ENCODE results near the gene IL18. TPM values are rescaled to one million over a fixed set of nuclear protein-coding genes. Genes with fewer than 3 reads are reported as not detected.

IL18 gene
- total RNA-seq, 1 donor from 2014 or later = not detected

- no peak overlapping the region for H3K4me3 Mint-ChIP-seq (ENCODE audit: unreplicated experiment)
- H3K9me3 Mint-ChIP-seq (ENCODE audit: unreplicated experiment) = no peaks in the 10 kb centered on the region
- no peaks in the 10 kb centered on the region for H3K36me3 Mint-ChIP-seq (ENCODE audit: unreplicated experiment)
- TF ChIP-seq, protein P1, sequence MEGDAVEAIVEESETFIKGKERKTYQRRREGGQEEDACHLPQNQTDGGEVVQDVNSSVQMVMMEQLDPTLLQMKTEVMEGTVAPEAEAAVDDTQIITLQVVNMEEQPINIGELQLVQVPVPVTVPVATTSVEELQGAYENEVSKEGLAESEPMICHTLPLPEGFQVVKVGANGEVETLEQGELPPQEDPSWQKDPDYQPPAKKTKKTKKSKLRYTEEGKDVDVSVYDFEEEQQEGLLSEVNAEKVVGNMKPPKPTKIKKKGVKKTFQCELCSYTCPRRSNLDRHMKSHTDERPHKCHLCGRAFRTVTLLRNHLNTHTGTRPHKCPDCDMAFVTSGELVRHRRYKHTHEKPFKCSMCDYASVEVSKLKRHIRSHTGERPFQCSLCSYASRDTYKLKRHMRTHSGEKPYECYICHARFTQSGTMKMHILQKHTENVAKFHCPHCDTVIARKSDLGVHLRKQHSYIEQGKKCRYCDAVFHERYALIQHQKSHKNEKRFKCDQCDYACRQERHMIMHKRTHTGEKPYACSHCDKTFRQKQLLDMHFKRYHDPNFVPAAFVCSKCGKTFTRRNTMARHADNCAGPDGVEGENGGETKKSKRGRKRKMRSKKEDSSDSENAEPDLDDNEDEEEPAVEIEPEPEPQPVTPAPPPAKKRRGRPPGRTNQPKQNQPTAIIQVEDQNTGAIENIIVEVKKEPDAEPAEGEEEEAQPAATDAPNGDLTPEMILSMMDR (IDR thresholded peaks at IDR 0.05; ENCODE audit: partially characterized antibody, unreplicated experiment) = no peak
- no peaks in the 10 kb centered on the region for H3K4me1 Mint-ChIP-seq (ENCODE audit: low read depth, unreplicated experiment)
- no peaks in the 10 kb centered on the region for H3K27me3 Mint-ChIP-seq (ENCODE audit: unreplicated experiment)
- no peak for DNase-seq
- no peak overlapping the region for H3K27ac Mint-ChIP-seq (ENCODE audit: unreplicated experiment)
Measured at GRCh38 chr11:112186304-112186703, 22.4 kb upstream of the IL18 start.

DNA sequence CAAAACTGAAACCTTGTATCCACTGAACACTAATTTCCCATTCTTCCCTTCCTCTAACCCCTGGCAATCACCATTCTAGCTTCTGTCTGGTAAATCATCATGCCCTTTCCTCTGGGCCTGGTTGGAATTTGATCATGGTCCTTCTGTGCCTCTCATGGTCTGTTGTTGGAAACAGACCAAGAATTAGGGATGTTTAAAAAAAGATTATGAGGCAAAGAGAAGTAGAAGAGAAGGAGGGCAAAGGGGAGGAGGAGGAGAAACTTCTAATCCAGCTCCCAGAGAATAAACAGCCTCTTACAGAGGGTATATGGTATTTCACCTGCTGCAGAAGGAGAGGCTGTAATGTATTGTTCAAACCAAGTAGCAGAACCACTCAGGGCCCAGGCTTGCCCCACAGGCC, 22.0 kb upstream of the IL18 start:
- Mint-ChIP-seq H3K27me3 (ENCODE audit: unreplicated experiment) (no peaks in the 10 kb centered on the region), H3K4me3 (ENCODE audit: unreplicated experiment) (no peak overlapping the region), H3K27ac (ENCODE audit: unreplicated experiment) (no peak overlapping the region), H3K4me1 (ENCODE audit: low read depth, unreplicated experiment) (no peaks in the 10 kb centered on the region), H3K36me3 (ENCODE audit: unreplicated experiment) (no peaks in the 10 kb centered on the region), H3K9me3 (ENCODE audit: unreplicated experiment) (peaks cover under 1% of the 10 kb centered on the region)
- DNase-seq = no peak
- TF ChIP-seq, protein P1 (IDR thresholded peaks at IDR 0.05; ENCODE audit: partially characterized antibody, unreplicated experiment) = no peak

DNA sequence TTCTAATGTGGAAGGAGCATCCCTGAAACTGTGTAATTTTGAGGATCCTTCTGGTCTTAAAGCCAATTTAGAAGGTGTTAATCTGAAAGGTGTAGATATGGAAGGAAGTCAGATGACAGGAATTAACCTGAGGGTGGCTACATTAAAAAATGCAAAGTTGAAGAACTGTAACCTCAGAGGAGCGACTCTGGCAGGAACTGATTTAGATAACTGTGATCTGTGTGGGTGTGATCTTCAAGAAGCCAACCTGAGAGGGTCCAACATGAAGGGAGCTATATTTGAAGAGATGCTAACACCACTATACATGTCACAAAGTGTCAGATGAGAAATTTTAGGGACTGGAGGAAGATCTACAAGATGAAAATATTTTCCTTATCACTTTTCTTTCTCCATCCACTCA, 19.0 kb upstream of the IL18 start:
- H3K36me3 Mint-ChIP-seq (ENCODE audit: unreplicated experiment) = no peaks in the 10 kb centered on the region

GRCh38 chr11:112179601-112180000, 15.7 kb upstream of the IL18 start:
- no peak overlapping the region for H3K27ac Mint-ChIP-seq (ENCODE audit: unreplicated experiment)
- DNase-seq = no peak
- H3K27me3 Mint-ChIP-seq (ENCODE audit: unreplicated experiment) = no peaks in the 10 kb centered on the region
- peaks cover 3% of the 10 kb centered on the region for H3K9me3 Mint-ChIP-seq (ENCODE audit: unreplicated experiment)
- H3K4me1 Mint-ChIP-seq (ENCODE audit: low read depth, unreplicated experiment) = no peaks in the 10 kb centered on the region
- TF ChIP-seq, protein P1 (IDR thresholded peaks at IDR 0.05; ENCODE audit: partially characterized antibody, unreplicated experiment) = no peak
- no peak overlapping the region for H3K4me3 Mint-ChIP-seq (ENCODE audit: unreplicated experiment)
- H3K36me3 Mint-ChIP-seq (ENCODE audit: unreplicated experiment) = no peaks in the 10 kb centered on the region

More for the DNA sequence above, 19.0 kb upstream of the IL18 start:
- H3K4me1 Mint-ChIP-seq (ENCODE audit: low read depth, unreplicated experiment) = no peaks in the 10 kb centered on the region
- no peaks in the 10 kb centered on the region for H3K27me3 Mint-ChIP-seq (ENCODE audit: unreplicated experiment)
- H3K4me3 Mint-ChIP-seq (ENCODE audit: unreplicated experiment) = no peak overlapping the region
- no peak overlapping the region for H3K27ac Mint-ChIP-seq (ENCODE audit: unreplicated experiment)
- no peak for DNase-seq
- H3K9me3 Mint-ChIP-seq (ENCODE audit: unreplicated experiment) = peaks cover 3% of the 10 kb centered on the region
- TF ChIP-seq, protein P1 (IDR thresholded peaks at IDR 0.05; ENCODE audit: partially characterized antibody, unreplicated experiment) = no peak

GRCh38 chr11:112178936-112179335, 15.0 kb upstream of the IL18 start:
- no peak overlapping the region for H3K4me3 Mint-ChIP-seq (ENCODE audit: unreplicated experiment)
- H3K9me3 Mint-ChIP-seq (ENCODE audit: unreplicated experiment) = peaks cover 3% of the 10 kb centered on the region
- H3K4me1 Mint-ChIP-seq (ENCODE audit: low read depth, unreplicated experiment) = no peaks in the 10 kb centered on the region
- DNase-seq = no peak
- no peaks in the 10 kb centered on the region for H3K36me3 Mint-ChIP-seq (ENCODE audit: unreplicated experiment)
- no peaks in the 10 kb centered on the region for H3K27me3 Mint-ChIP-seq (ENCODE audit: unreplicated experiment)
- TF ChIP-seq, protein P1 (IDR thresholded peaks at IDR 0.05; ENCODE audit: partially characterized antibody, unreplicated experiment) = no peak
- H3K27ac Mint-ChIP-seq (ENCODE audit: unreplicated experiment) = no peak overlapping the region
